ENCODE results near the gene PGAM1. TPM values are rescaled to one million over a fixed set of nuclear protein-coding genes. Genes with fewer than 3 reads are reported as not detected.

Gene PGAM1
- total and polyA plus RNA-seq, 2 of the 13 experiments (the other 11 are each of a cell fraction or from before 2014, with no cell fraction given), result 354 to 483 TPM

- TF ChIP-seq GPN1 (CRISPR knock-in tag; IDR thresholded peaks at IDR 0.05; ENCODE audit: borderline replicate concordance), result no peak
- no peak; the same call in 1 of the 2 replicates for TF ChIP-seq MAZ (IDR thresholded peaks at IDR 0.05; ENCODE audit: borderline replicate concordance, low read depth, low read length)
- TF ChIP-seq MAZ (CRISPR knock-in tag; IDR thresholded peaks at IDR 0.05; ENCODE audit: low read depth), result peak; percentile 90
- peak; percentile 52; the same call in 1 of the 2 replicates for TF ChIP-seq USF2 (IDR thresholded peaks at IDR 0.05; ENCODE audit: low read depth, low read length)
- TF ChIP-seq USF2 (CRISPR knock-in tag; IDR thresholded peaks at IDR 0.05; ENCODE audit: borderline replicate concordance), result no peak
- TF ChIP-seq ZNF788 (CRISPR knock-in tag; IDR thresholded peaks at IDR 0.05; ENCODE audit: borderline replicate concordance), result 0 out of 2 replicates have a peak, but pooled peaks have one; percentile 16
- TF ChIP-seq NFYC (CRISPR knock-in tag; IDR thresholded peaks at IDR 0.05), result peak; percentile 99
- TF ChIP-seq HCFC1 (IDR thresholded peaks at IDR 0.05; ENCODE audit: low read depth, low read length), result peak; percentile 89
- no peak for TF ChIP-seq TCF7L2 (IDR thresholded peaks at IDR 0.05; ENCODE audit: low read depth, low read length)
- TF ChIP-seq ZFY (CRISPR knock-in tag; IDR thresholded peaks at IDR 0.05), result peak; percentile 99
- no peak for TF ChIP-seq ZNF253 (CRISPR knock-in tag; IDR thresholded peaks at IDR 0.05; ENCODE audit: borderline replicate concordance)
- no peak for TF ChIP-seq ZNF75D (CRISPR knock-in tag; IDR thresholded peaks at IDR 0.05; ENCODE audit: borderline replicate concordance)
- no peak for TF ChIP-seq CEBPG (CRISPR knock-in tag; IDR thresholded peaks at IDR 0.05)
- TF ChIP-seq ZNF224 (CRISPR knock-in tag; IDR thresholded peaks at IDR 0.05), result no peak
- TF ChIP-seq ZFP62 (CRISPR knock-in tag; IDR thresholded peaks at IDR 0.05), result no peak
- TF ChIP-seq NFE2L2 (IDR thresholded peaks at IDR 0.05; ENCODE audit: low read length), result no peak
- TF ChIP-seq HNRNPH1 (optimal IDR thresholded peaks at IDR 0.05; ENCODE audit: low read depth, low read length), result no peak
- TF ChIP-seq ZNF589 (CRISPR knock-in tag; conservative IDR thresholded peaks at IDR 0.05), result no peak
- TF ChIP-seq HOXD1 (CRISPR knock-in tag; IDR thresholded peaks at IDR 0.05), result peak; percentile 4; the same call in 1 of the 2 replicates
- TF ChIP-seq ZNF709 (CRISPR knock-in tag; IDR thresholded peaks at IDR 0.05), result 0 out of 2 replicates have a peak, but pooled peaks have one; percentile 19
- no peak for TF ChIP-seq ZBTB44 (CRISPR knock-in tag; IDR thresholded peaks at IDR 0.05)
- TF ChIP-seq ETV5 (CRISPR knock-in tag; IDR thresholded peaks at IDR 0.05; ENCODE audit: borderline replicate concordance), result no peak
- peak; percentile 95; the same call in 1 of the 3 replicates for TF ChIP-seq MXI1 (IDR thresholded peaks at IDR 0.05; ENCODE audit: borderline replicate concordance, low read depth, low read length)
- no peak for TF ChIP-seq SRSF1 (optimal IDR thresholded peaks at IDR 0.05; ENCODE audit: low read depth, low read length)
- TF ChIP-seq SMARCE1 (IDR thresholded peaks at IDR 0.05; ENCODE audit: borderline replicate concordance), result no peak
- no peak for TF ChIP-seq TFE3 (CRISPR knock-in tag; IDR thresholded peaks at IDR 0.05)
- TF ChIP-seq TEAD2 (CRISPR knock-in tag; IDR thresholded peaks at IDR 0.05), result no peak
Measured at GRCh38 chr10:97445722-97446639, 20.0 kb downstream of the PGAM1 start, which contains the start of the genes EXOSC1 and ZDHHC16 (continued).

Measured in HepG2 (cell line).